GM18861 (cell line): ENCODE results near the gene GNL1.
"Not testable (repeated sequence)": the region's sequence is repeated elsewhere in the genome, so short reads cannot be mapped to it uniquely, and the experiment has no call there.

Experiments
- ATAC-seq: cut with Tn5 transposase; IDR thresholded peaks from one replicate; pipeline ENCODE4 v1.9.1; 2021; ENCODE audit not compliant: unreplicated experiment

GNL1 gene

DNA sequence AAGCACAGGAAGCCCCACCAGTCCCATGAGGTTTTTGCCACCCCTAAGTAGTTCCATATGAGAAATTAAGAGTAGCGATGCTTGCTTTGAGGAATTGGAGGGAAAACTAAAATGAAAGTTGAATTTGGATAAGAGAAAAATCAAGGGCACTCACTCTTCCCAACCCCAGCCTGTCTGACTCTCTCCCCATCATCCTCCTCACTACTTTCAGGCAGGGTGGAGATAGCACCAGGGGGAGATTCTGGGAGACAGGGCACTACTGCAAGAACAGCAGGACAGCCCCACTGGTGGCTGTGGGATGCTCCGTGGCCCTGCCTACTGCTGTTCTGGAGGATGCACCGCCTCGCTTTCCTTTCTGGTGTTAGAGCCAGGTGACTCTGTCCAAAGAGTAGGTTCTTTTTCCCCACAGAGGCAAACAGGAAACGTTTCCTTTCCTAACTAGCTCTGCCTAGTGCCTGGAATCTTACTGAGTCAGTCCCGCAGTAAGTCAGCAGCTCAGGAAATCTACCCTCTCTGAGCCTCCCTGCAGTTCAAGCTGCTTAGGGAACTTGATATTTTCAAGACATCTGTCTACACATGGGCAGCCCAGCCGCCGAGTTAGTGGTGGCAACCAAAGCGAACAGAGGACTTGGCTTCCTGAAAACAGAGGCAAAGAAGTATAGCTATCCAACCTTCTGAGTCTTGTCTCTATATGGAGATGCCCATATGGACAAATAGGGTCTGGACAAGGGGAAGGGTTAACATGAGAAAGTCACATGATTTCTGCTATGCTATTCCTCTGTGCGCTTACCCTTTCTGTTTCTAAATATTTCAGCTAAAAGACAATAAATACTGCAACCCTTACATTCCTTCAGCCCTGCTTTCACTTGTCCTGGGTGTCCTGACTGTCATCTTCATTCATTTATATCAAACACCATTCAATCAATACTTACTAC is 55.6 kb downstream of the GNL1 start:
- ATAC-seq: no peak

- not testable (repeated sequence) for ATAC-seq
These were observed 57.6 kb downstream of the GNL1 start for GRCh38 chr6:30498705-30499104.

DNA sequence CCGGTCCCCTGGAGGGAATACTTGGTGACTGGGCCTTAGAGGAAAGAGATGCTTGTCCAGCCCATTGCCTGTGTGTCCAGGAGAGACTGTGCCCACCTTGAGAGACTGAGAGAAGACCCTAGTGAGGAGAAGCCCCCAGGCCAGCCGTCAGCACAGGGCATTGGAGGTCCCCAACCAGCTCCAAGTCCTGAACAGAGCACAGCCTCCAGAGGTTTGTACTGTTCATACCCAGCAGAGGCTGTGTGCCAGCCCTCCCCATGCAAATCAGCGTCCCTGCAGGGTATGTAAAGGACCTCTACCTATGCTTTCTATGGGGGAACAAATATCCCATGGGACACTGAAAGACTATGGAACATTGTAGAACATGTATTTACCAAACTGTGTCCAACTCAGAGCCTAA is 58.6 kb downstream of the GNL1 start:
- ATAC-seq: no peak

DNA sequence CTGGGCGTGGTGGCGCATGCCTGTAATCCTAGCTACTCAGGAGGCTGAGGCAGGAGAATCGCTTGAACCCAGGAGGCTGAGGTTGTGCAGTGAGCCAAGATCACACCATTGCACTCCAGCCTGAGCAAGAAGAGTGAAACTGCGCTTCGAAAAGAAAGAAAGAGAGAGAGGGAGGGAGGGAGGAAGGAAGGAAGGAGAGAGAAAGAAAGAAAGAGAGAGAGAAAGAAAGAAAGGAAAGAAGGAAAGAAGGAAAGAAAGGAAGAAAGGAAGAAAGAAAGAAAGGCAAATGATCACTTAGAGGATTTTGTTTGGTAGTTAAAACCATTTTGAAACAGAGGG is 59.1 kb downstream of the GNL1 start:
- not testable (repeated sequence) for ATAC-seq

DNA sequence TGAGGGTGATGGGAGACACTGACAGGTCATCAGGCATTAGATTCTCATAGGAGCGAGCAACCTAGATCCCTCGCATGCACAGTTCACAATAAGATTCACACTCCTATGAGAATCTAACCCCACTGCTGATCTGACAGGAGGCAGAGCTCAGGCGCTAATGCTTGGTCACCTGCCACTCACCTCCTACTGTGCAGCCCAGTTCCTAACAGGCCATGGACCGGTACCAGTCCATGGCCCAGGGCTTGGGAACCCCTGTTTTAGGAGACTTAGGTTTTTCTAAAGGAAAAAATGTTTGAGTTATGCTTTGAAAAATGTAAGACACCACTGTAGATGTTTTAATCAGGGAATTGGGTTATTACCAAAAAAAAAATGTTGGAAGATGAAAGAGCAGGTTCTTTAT is 60.3 kb downstream of the GNL1 start:
- ATAC-seq: no peak

- ATAC-seq: not testable (repeated sequence)
These were observed 61.2 kb downstream of the GNL1 start for GRCh38 chr6:30495060-30495459.

- ATAC-seq: no peak
These were observed 61.9 kb downstream of the GNL1 start for GRCh38 chr6:30494291-30494861.

GRCh38 chr6:30493643-30494250 is 62.5 kb downstream of the GNL1 start:
- ATAC-seq: no peak

DNA sequence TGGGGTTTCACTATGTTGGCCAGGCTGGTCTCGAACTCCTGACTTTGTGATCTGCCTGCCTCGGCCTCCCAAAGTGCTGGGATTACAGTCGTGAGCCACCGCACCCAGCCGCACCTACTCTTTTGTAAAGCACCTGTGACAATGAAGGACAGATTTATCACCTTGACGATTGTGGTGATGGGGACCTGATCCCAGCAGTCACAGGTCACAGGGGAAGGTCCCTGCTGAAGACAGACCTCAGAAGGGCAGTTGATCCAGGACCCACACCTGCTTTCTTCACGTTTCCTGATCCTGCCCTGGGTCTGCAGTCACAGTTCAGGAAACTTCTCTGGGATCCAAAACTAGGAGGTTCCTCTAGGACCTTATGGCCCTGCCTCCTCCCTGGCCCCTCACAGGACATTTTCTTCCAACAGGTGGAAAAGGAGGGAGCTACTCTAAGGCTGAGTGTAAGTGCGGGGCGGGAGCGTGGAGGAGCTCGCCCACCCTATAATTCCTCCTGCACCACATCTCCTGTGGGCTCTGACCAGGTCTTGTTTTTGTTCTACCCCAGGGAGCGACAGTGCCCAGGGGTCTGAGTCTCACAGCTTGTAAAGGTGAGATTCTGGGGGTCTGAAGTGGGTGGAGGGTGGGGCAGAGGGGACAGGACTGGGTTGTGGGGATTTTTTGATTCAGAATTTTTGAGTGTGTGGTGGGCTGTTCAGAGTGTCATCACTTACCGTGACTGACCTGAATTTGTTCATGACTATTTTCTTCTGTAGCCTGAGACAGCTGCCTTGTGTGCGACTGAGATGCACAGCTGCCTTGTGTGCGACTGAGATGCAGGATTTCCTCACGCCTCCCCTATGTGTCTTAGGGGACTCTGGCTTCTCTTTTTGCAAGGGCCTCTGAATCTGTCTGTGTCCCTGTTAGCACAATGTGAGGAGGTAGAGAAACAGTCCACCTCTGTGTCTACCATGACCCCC is 64.0 kb downstream of the GNL1 start:
- no peak for ATAC-seq
